IMR-90 (cell line): ENCODE data around the gene PPOX.

Experiments used
- CEBPB ChIP-seq: IDR thresholded peaks from 2 replicates; pipeline ENCODE4 v1.6.1; 2012; ENCODE audit warnings: low read depth, low read length, improper control_type of control experiment
- CTCF ChIP-seq: conservative IDR thresholded peaks from 2 replicates; pipeline ENCODE4 v1.5.1; 2012; ENCODE audit warnings: mild to moderate bottlenecking, low read depth, low read length, improper control_type of control experiment
- ELK1 ChIP-seq: fragments of 150-350 bp; IDR thresholded peaks from 2 replicates; pipeline ENCODE4 v1.6.1; 2016; ENCODE audit warnings: low read depth, mild to moderate bottlenecking, low read length, moderate library complexity, borderline replicate concordance
- FOS ChIP-seq: fragments of 150-350 bp; IDR thresholded peaks from 2 replicates; pipeline ENCODE4 v1.6.1; 2016; ENCODE audit warnings: low read depth, low read length
- MAFK ChIP-seq: IDR thresholded peaks from 2 replicates; pipeline ENCODE4 v1.6.1; 2012; ENCODE audit warnings: low read depth, low read length, improper control_type of control experiment
- MAZ ChIP-seq: IDR thresholded peaks from 2 replicates; pipeline ENCODE4 v1.6.1; 2012; ENCODE audit warnings: low read depth, mild to moderate bottlenecking, low read length, improper control_type of control experiment, moderate library complexity, borderline replicate concordance
- NFE2L2 ChIP-seq: fragments of 150-350 bp; IDR thresholded peaks from 2 replicates; pipeline ENCODE4 v1.6.1; 2016; ENCODE audit warnings: low read depth, mild to moderate bottlenecking, low read length
- POLR2A ChIP-seq: IDR thresholded peaks from 2 replicates; pipeline ENCODE4 v1.6.1; 2012; ENCODE audit warnings: mild to moderate bottlenecking, low read depth, low read length
- RAD21 ChIP-seq: IDR thresholded peaks from 2 replicates; pipeline ENCODE4 v1.6.1; 2012; ENCODE audit warnings: low read length, improper control_type of control experiment
- RCOR1 ChIP-seq: IDR thresholded peaks from 2 replicates; pipeline ENCODE4 v1.6.1; 2012; ENCODE audit warnings: mild to moderate bottlenecking, low read length, improper control_type of control experiment; ENCODE audit not compliant: insufficient replicate concordance
- RFX5 ChIP-seq: IDR thresholded peaks from 2 replicates; pipeline ENCODE4 v1.8.0; 2012; ENCODE audit warnings: low read depth, mild to moderate bottlenecking, low read length, moderate library complexity
- SMC3 ChIP-seq: fragments of 150-350 bp; IDR thresholded peaks from 2 replicates; pipeline ENCODE4 v1.6.1; 2016; ENCODE audit warnings: low read depth, mild to moderate bottlenecking, antibody characterized with exemption, low read length, moderate library complexity
- USF2 ChIP-seq: fragments of 150-350 bp; IDR thresholded peaks from 2 replicates; pipeline ENCODE4 v1.6.1; 2017; ENCODE audit warnings: mild to moderate bottlenecking, antibody characterized with exemption, low read length, low read depth

GRCh38 chr1:161164901-161165610 lies 1.2 kb upstream of the PPOX start:
- TF ChIP-seq NFE2L2 (no peak), MAFK (no peak), RFX5 (no peak), POLR2A (no peak), CTCF (no peak), FOS (no peak), CEBPB (no peak), MAZ (no peak), ELK1 (no peak), RAD21 (no peak), USF2 (no peak), SMC3 (no peak), RCOR1 (no peak)
